Measurements from ENCODE around the gene CYP2R1. TPM values are rescaled to one million over a fixed set of nuclear protein-coding genes. Genes with fewer than 3 reads are reported as not detected.

CYP2R1 gene
- total RNA-seq, 1 donor from 2014 or later, result 23.5 TPM

DNA sequence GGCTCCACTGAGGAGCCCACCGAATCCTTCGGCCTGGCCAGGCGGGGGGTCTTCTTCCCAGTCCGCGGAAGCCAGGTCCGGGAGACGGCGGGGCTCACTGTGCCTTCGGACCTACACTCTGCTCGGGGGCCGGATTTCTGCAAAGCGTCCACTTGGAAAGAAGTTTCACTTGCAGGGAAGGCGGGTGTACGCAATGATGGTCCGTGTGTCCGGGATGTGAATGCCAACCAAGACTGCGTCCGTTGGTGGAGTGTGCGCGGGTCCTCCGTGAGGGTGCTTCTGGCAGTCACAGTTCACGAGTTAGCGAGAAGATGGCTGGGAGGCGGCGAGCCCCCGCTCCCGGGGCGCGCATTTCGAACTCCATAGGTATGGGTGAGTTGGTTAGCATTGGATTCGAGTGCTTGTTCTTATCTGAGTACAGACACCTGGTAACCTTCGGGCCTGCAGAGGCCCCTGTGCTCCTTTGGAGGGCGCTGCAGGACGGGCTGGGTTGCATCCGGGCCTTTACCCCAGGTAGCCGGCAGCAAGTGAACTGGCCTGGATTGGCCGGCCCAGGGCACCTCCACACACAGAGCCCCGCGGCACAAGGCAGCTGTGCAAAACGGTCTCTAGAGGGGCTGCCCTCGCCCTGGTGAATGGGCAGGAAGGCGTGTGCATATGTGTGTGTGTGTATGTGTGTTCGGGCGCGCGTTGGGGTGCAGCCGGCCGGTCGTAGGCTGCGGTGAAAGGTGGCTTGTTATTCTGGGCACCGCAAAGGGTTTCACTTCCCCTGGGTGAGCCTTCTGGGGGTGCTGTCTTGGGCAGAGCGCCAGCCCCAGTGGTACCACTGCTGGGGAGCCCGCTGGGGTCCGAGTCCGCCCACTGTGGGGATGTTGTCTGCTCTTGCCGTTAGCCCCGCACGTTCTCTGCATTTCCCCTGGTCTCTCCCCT lies 13.3 kb upstream of the CYP2R1 start:
- Mint-ChIP-seq H3K27ac (ENCODE audit: unreplicated experiment) (no peak overlapping the region), H3K27me3 (ENCODE audit: unreplicated experiment) (peaks cover 10% of the 10 kb centered on the region), H3K9me3 (ENCODE audit: unreplicated experiment) (peaks cover 8% of the 10 kb centered on the region), H3K4me1 (ENCODE audit: low read depth, unreplicated experiment) (peaks cover 4% of the 10 kb centered on the region), H3K36me3 (ENCODE audit: unreplicated experiment) (no peaks in the 10 kb centered on the region), H3K4me3 (ENCODE audit: unreplicated experiment) (peak overlapping the region; percentile 96)
- TF ChIP-seq, protein P1, sequence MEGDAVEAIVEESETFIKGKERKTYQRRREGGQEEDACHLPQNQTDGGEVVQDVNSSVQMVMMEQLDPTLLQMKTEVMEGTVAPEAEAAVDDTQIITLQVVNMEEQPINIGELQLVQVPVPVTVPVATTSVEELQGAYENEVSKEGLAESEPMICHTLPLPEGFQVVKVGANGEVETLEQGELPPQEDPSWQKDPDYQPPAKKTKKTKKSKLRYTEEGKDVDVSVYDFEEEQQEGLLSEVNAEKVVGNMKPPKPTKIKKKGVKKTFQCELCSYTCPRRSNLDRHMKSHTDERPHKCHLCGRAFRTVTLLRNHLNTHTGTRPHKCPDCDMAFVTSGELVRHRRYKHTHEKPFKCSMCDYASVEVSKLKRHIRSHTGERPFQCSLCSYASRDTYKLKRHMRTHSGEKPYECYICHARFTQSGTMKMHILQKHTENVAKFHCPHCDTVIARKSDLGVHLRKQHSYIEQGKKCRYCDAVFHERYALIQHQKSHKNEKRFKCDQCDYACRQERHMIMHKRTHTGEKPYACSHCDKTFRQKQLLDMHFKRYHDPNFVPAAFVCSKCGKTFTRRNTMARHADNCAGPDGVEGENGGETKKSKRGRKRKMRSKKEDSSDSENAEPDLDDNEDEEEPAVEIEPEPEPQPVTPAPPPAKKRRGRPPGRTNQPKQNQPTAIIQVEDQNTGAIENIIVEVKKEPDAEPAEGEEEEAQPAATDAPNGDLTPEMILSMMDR (IDR thresholded peaks at IDR 0.05; ENCODE audit: partially characterized antibody, unreplicated experiment), result peak; percentile 86
- peak; percentile 80 for DNase-seq

DNA sequence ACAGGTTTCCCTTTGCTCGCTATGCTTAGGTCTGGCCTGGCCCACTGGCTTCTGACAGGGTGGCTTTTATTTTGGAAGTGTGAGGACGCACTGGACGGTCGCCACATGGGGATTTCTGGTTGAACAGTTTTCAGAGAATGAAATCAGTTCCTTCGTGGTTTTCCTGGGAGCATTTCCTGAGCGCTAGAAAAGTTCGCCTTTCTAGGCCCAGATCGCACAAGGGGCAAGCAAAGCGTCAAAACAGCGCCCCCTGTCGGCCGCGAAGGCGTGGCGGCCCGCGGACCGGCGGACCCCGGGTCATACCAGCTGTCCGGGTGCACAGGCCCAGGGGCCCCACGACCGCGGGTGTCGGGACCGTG lies 12.7 kb upstream of the CYP2R1 start:
- Mint-ChIP-seq H3K4me3 (ENCODE audit: unreplicated experiment) (peak overlapping the region; percentile 96), H3K27ac (ENCODE audit: unreplicated experiment) (peak overlapping the region; percentile 38), H3K9me3 (ENCODE audit: unreplicated experiment) (peaks cover 8% of the 10 kb centered on the region), H3K36me3 (ENCODE audit: unreplicated experiment) (no peaks in the 10 kb centered on the region), H3K27me3 (ENCODE audit: unreplicated experiment) (peaks cover 10% of the 10 kb centered on the region), H3K4me1 (ENCODE audit: low read depth, unreplicated experiment) (peaks cover 4% of the 10 kb centered on the region)
- peak; percentile 92 for DNase-seq
- TF ChIP-seq, protein P1 (IDR thresholded peaks at IDR 0.05; ENCODE audit: partially characterized antibody, unreplicated experiment), result peak; percentile 100

DNA sequence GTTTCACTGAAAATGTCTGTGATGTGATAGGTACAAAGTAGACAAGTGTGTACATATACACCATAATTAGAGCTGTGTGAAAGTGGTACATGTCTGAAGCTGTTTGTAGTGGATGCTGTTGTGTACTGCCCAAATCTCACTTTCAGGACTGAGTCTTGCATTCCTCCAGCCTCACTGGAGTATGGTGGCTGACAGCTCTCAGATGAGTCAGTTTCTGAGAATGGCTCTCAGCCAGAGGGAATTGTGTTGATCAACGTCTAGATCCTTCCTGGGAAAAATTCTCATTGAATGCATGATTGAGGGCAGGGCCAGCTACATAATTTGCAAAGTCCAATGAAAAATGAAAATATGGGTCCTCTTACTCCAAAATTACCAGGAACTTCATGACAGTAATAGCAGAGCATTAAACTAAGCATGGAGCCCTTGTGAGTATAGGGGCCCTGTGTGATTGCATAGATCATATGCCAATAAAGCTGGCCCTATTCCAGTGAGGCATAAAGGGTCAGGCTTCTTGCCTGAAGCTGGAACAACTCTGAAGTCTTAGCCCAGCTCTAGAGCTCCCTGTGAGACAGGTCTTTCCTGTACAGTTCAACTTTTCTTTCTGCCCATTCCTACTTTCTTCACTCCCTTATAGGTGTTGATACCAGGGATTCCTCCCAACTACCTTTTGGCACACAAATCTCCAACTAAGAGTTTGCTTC lies 10.8 kb upstream of the CYP2R1 start:
- peaks cover 10% of the 10 kb centered on the region for H3K27me3 Mint-ChIP-seq (ENCODE audit: unreplicated experiment)
- H3K36me3 Mint-ChIP-seq (ENCODE audit: unreplicated experiment), result no peaks in the 10 kb centered on the region
- no peak overlapping the region for H3K27ac Mint-ChIP-seq (ENCODE audit: unreplicated experiment)
- no peak overlapping the region for H3K4me3 Mint-ChIP-seq (ENCODE audit: unreplicated experiment)
- TF ChIP-seq, protein P1 (IDR thresholded peaks at IDR 0.05; ENCODE audit: partially characterized antibody, unreplicated experiment), result no peak
- DNase-seq, result no peak
- peaks cover 6% of the 10 kb centered on the region for H3K9me3 Mint-ChIP-seq (ENCODE audit: unreplicated experiment)
- H3K4me1 Mint-ChIP-seq (ENCODE audit: low read depth, unreplicated experiment), result peaks cover 3% of the 10 kb centered on the region

DNA sequence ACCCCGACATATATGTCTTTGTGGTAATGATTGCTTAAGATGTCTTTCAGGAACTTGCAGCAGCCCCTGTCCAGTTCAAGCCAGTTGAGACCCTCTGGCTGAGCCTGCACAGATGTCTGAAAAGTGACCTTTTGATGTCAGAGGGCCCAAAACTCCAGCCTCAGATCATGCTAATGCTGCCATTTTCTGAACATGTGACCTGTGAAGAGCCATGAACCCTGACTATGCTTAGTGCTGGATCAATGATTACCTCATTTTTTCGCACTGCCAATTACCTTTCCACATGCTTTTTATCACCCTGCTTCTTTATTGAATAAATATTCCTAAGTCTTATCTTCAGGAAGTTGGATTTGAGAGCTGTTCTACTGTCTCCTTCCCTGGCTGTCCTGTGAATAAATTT lies 6.9 kb upstream of the CYP2R1 start:
- Mint-ChIP-seq H3K9me3 (ENCODE audit: unreplicated experiment) (no peaks in the 10 kb centered on the region), H3K27me3 (ENCODE audit: unreplicated experiment) (no peaks in the 10 kb centered on the region), H3K36me3 (ENCODE audit: unreplicated experiment) (no peaks in the 10 kb centered on the region), H3K27ac (ENCODE audit: unreplicated experiment) (no peak overlapping the region), H3K4me1 (ENCODE audit: low read depth, unreplicated experiment) (peaks cover 8% of the 10 kb centered on the region), H3K4me3 (ENCODE audit: unreplicated experiment) (no peak overlapping the region)
- no peak for DNase-seq
- TF ChIP-seq, protein P1 (IDR thresholded peaks at IDR 0.05; ENCODE audit: partially characterized antibody, unreplicated experiment), result no peak

DNA sequence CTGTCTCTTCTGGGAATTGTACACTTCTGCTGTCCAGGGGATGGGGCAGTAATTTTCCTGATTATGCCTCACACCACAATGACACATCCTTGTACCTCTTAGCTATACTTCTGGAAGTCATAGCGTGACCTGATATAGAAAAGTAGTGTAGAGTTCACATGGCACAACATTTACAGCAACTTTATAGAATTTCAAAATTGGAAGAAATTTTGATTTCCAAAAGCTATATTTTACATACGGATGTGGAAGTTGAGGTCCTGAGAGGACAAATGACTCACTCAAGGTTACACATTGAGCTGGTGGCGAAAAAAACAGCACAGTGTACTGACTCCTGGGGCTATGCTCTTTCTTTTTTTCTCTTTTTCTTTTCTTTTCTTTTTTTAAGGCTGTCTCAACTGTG lies 6.3 kb upstream of the CYP2R1 start:
- peaks cover 8% of the 10 kb centered on the region for H3K4me1 Mint-ChIP-seq (ENCODE audit: low read depth, unreplicated experiment)
- H3K9me3 Mint-ChIP-seq (ENCODE audit: unreplicated experiment), result no peaks in the 10 kb centered on the region
- DNase-seq, result no peak
- H3K27ac Mint-ChIP-seq (ENCODE audit: unreplicated experiment), result no peak overlapping the region
- H3K27me3 Mint-ChIP-seq (ENCODE audit: unreplicated experiment), result no peaks in the 10 kb centered on the region
- H3K36me3 Mint-ChIP-seq (ENCODE audit: unreplicated experiment), result no peaks in the 10 kb centered on the region
- H3K4me3 Mint-ChIP-seq (ENCODE audit: unreplicated experiment), result no peak overlapping the region
- TF ChIP-seq, protein P1 (IDR thresholded peaks at IDR 0.05; ENCODE audit: partially characterized antibody, unreplicated experiment), result no peak
